ENCODE measurements around the gene WDTC1. TPM values are rescaled to one million over a fixed set of nuclear protein-coding genes. Genes with fewer than 3 reads are reported as not detected.

The WDTC1 gene
- total RNA-seq, 4 donors from 2014 or later, result 36.8 to 85.5 (median 60.6) TPM

DNA sequence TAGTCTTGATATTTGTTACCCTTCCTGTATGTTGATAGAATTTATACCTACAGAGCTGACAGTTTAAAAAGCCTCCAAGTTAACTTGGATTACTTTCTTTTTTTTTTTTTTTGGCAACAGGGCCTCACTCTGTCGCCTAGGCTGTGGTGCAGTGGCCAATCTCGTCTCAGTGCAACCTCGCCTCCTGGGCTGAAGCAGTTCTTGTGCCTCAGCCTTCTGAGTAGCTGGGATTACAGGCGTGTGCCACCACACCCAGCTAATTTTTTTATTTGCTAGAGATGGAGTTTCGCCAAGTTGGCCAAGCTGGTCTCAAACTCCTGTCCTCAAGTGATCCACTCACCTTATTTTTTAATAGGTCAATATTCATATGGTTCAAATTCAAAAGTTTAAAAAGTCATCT lies 32.7 kb downstream of the WDTC1 start:
- no peak for TF ChIP-seq POLR2A (IDR thresholded peaks at IDR 0.05)
- TF ChIP-seq, protein P1, sequence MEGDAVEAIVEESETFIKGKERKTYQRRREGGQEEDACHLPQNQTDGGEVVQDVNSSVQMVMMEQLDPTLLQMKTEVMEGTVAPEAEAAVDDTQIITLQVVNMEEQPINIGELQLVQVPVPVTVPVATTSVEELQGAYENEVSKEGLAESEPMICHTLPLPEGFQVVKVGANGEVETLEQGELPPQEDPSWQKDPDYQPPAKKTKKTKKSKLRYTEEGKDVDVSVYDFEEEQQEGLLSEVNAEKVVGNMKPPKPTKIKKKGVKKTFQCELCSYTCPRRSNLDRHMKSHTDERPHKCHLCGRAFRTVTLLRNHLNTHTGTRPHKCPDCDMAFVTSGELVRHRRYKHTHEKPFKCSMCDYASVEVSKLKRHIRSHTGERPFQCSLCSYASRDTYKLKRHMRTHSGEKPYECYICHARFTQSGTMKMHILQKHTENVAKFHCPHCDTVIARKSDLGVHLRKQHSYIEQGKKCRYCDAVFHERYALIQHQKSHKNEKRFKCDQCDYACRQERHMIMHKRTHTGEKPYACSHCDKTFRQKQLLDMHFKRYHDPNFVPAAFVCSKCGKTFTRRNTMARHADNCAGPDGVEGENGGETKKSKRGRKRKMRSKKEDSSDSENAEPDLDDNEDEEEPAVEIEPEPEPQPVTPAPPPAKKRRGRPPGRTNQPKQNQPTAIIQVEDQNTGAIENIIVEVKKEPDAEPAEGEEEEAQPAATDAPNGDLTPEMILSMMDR (IDR thresholded peaks at IDR 0.05 in 4 of 5, conservative IDR thresholded peaks at IDR 0.05 in 1 of 5), result no peak
- in situ Hi-C loops (cut with MboI; ENCODE audit: low sequenced_read_pairs in 4 of 4), result no loop called here
- H3K36me3 ChIP-seq, result peaks cover 0 to 38% of the 10 kb centered on the region in 2 donors

GRCh38 chr1:27269276-27269675 lies 34.8 kb downstream of the WDTC1 start:
- peaks cover 0 to 21% of the 10 kb centered on the region in 2 donors for H3K36me3 ChIP-seq
- in situ Hi-C loops (cut with MboI; ENCODE audit: low sequenced_read_pairs in 4 of 4), result no loop called here
- ATAC-seq (no peak), DNase-seq (no peak)
- no peak overlapping the region for H3K27ac ChIP-seq
- TF ChIP-seq POLR2A (IDR thresholded peaks at IDR 0.05), result no peak
- TF ChIP-seq, protein P1 (IDR thresholded peaks at IDR 0.05 in 4 of 5, conservative IDR thresholded peaks at IDR 0.05 in 1 of 5), result no peak
- intact Hi-C loops (cut with DNase I; ENCODE audit: low total_unique reads), result no loop called here
- no peaks in the 10 kb centered on the region for H3K27me3 ChIP-seq
- H3K9me3 ChIP-seq, result no peaks in the 10 kb centered on the region
- no peak overlapping the region for H3K4me3 ChIP-seq
- no peaks in the 10 kb centered on the region for H3K4me1 ChIP-seq

More for the DNA sequence above, 32.7 kb downstream of the WDTC1 start:
- no peak for DNase-seq
- H3K27me3 ChIP-seq, result no peaks in the 10 kb centered on the region
- H3K4me3 ChIP-seq, result no peak overlapping the region
- intact Hi-C loops (cut with DNase I; ENCODE audit: low total_unique reads), result no loop called here
- no peaks in the 10 kb centered on the region for H3K9me3 ChIP-seq
- no peak overlapping the region for H3K27ac ChIP-seq
- ATAC-seq, result no peak
- H3K4me1 ChIP-seq, result no peaks in the 10 kb centered on the region

- intact Hi-C loops (cut with DNase I; ENCODE audit: low total_unique reads) (no loop called here), in situ Hi-C loops (cut with MboI; ENCODE audit: low sequenced_read_pairs in 4 of 4) (loop anchor here in 3 of 4 donors (10.0 kb wide), 2 partner anchors 69 to 169 kb away; no protein-coding TSS in a partner anchor)
- no peak for ATAC-seq
- Histone ChIP-seq H3K9me3 (no peaks in the 10 kb centered on the region), H3K27ac (no peak overlapping the region), H3K27me3 (no peaks in the 10 kb centered on the region), H3K36me3 (peaks cover 0 to 10% of the 10 kb centered on the region in 2 donors), H3K4me3 (no peak overlapping the region), H3K4me1 (no peaks in the 10 kb centered on the region)
- DNase-seq, result no peak
- no peak for TF ChIP-seq POLR2A (IDR thresholded peaks at IDR 0.05)
- TF ChIP-seq, protein P1 (IDR thresholded peaks at IDR 0.05 in 4 of 5, conservative IDR thresholded peaks at IDR 0.05 in 1 of 5), result no peak
Measured at GRCh38 chr1:27274204-27274603, 39.8 kb downstream of the WDTC1 start.

DNA sequence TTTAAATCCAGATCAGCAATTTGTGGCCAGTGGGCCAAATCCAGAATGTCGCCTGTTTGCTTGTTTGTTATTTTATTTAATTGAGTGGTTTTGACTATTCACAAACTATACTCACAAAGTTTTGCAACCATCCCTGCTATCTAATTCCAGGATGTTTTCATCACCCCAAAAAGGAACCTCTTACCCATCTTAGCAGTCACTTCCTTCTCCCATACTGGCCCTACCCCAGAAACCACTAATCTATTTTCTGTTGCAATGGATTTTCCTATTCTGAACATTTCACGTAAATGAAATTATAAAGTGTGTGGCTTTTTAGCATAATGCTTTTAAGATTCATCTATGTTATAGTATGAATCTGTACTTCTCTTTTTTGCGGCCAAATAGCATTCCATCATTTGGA lies 41.3 kb downstream of the WDTC1 start:
- ATAC-seq (no peak), DNase-seq (no peak)
- Histone ChIP-seq H3K4me1 (no peaks in the 10 kb centered on the region), H3K27me3 (no peaks in the 10 kb centered on the region), H3K9me3 (no peaks in the 10 kb centered on the region), H3K4me3 (no peak overlapping the region), H3K36me3 (peaks cover 0 to 10% of the 10 kb centered on the region in 2 donors), H3K27ac (no peak overlapping the region)
- intact Hi-C loops (cut with DNase I; ENCODE audit: low total_unique reads), result no loop called here
- TF ChIP-seq, protein P1 (IDR thresholded peaks at IDR 0.05 in 4 of 5, conservative IDR thresholded peaks at IDR 0.05 in 1 of 5), result no peak
- no peak for TF ChIP-seq POLR2A (IDR thresholded peaks at IDR 0.05)
- in situ Hi-C loops (cut with MboI; ENCODE audit: low sequenced_read_pairs in 4 of 4), result loop anchor here in 3 of 4 donors (10.0 kb wide), 2 partner anchors 71 to 171 kb away; no protein-coding TSS in a partner anchor
